Measurements from ENCODE around the gene SH3BGRL2. TPM values are rescaled to one million over a fixed set of nuclear protein-coding genes. Genes with fewer than 3 reads are reported as not detected.
A peak's percentile ranks its signal among the peaks of the same experiment; 100 is the strongest.

Gene SH3BGRL2
- total RNA-seq, 4 donors from 2014 or later: 24.4 to 52.3 (median 33.2) TPM

DNA sequence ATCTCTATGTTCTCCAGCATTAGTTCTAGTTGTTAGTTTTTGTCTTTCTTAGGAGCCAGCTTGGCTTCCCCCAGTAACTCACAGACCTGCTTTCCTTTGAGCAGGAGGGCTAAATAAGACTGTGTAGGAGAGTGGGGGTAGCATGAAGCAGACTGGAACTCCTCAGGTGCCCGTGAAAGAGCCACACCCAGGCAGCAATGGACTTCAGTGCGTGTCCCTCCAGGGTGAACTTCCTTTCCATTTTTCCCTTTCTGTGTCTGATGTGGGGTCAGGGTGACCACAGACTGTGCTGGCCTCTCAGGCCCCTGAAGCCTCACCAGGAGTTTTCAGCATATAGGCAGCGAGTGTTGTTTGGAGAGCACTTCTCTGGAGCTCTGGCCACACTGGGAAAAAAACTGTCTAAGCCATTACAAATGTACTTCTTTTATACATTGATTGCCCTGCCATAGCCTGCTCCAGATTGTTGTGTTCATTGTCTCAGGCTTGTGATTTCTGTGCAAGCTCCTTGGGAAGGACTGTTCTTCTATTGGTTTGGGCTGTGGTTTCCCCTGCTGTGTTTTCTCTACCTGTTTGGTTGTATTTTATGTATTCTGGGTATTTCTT, 55.7 kb downstream of the SH3BGRL2 start:
- H3K9me3 ChIP-seq: no peaks in the 10 kb centered on the region
- no peak for TF ChIP-seq POLR2AphosphoS5 (IDR thresholded peaks at IDR 0.05)
- no peak for TF ChIP-seq POLR2A (IDR thresholded peaks at IDR 0.05)
- no peak for TF ChIP-seq EP300 (IDR thresholded peaks at IDR 0.05)
- TF ChIP-seq, protein P1, sequence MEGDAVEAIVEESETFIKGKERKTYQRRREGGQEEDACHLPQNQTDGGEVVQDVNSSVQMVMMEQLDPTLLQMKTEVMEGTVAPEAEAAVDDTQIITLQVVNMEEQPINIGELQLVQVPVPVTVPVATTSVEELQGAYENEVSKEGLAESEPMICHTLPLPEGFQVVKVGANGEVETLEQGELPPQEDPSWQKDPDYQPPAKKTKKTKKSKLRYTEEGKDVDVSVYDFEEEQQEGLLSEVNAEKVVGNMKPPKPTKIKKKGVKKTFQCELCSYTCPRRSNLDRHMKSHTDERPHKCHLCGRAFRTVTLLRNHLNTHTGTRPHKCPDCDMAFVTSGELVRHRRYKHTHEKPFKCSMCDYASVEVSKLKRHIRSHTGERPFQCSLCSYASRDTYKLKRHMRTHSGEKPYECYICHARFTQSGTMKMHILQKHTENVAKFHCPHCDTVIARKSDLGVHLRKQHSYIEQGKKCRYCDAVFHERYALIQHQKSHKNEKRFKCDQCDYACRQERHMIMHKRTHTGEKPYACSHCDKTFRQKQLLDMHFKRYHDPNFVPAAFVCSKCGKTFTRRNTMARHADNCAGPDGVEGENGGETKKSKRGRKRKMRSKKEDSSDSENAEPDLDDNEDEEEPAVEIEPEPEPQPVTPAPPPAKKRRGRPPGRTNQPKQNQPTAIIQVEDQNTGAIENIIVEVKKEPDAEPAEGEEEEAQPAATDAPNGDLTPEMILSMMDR (IDR thresholded peaks at IDR 0.05): no peak
- WGBS, 2 donors (ENCODE audit: low coverage in 1 of 2): 85% methylated on average over 2 of the region's 3 CpGs
- no peak overlapping the region for H3K27ac ChIP-seq
- H3K4me1 ChIP-seq: peaks cover 0 to 29% (median 4%) of the 10 kb centered on the region in 3 donors
- no peaks in the 10 kb centered on the region for H3K36me3 ChIP-seq
- H3K4me3 ChIP-seq: no peak overlapping the region
- no peaks in the 10 kb centered on the region for H3K27me3 ChIP-seq
- ATAC-seq: peak; percentile 28

DNA sequence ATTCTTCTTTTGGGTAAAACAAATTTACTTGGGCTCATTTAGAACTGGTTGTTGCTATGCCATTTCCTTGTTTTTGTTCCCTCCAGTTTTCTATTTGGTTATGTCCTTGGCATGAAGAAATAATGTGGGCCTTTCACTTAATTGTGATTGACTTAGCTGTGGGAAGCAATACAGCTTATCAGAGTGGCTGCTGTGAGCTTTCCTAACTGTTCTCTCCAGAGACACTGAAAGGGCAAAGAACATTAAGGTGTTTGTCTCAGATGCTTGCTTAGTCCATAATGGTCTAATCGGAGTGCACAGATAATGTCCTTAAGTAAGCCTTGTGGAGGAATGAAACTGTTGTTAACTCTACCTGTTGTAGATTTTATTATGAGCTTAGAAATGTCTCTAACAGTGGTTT, 56.6 kb downstream of the SH3BGRL2 start:
- Histone ChIP-seq H3K36me3 (no peaks in the 10 kb centered on the region), H3K27me3 (no peaks in the 10 kb centered on the region), H3K4me1 (peaks cover 0 to 29% (median 4%) of the 10 kb centered on the region in 3 donors), H3K9me3 (no peaks in the 10 kb centered on the region), H3K4me3 (no peak overlapping the region), H3K27ac (no peak overlapping the region)
- TF ChIP-seq EP300 (IDR thresholded peaks at IDR 0.05): no peak
- TF ChIP-seq, protein P1 (IDR thresholded peaks at IDR 0.05): no peak
- no peak for TF ChIP-seq POLR2AphosphoS5 (IDR thresholded peaks at IDR 0.05)
- no peak for TF ChIP-seq POLR2A (IDR thresholded peaks at IDR 0.05)
- WGBS, 2 donors (ENCODE audit: low coverage in 1 of 2): 50 to 62% methylated on average over 1 of the region's 1 CpG
- ATAC-seq: no peak

DNA sequence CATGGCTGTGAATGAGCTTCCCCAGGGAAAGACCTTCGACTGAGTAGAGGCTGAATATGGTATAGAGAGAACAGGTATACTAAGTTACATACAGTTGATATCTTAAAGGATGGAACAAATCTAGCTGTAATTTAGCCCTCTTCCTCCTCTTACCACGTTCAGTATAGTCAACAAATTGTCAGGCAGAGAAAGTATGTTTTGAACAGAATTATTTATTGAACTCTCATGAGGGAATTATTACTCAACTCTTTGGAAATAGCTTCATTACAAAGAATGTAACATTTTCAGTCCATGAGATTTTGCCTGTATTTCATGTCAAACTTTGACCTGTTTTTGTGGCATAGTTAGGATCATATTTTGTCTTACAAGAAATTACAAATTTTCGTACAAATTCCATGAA, 63.0 kb downstream of the SH3BGRL2 start:
- Histone ChIP-seq H3K9me3 (no peaks in the 10 kb centered on the region), H3K4me1 (no peaks in the 10 kb centered on the region), H3K4me3 (no peak overlapping the region), H3K36me3 (no peaks in the 10 kb centered on the region), H3K27ac (no peak overlapping the region), H3K27me3 (no peaks in the 10 kb centered on the region)
- no peak for TF ChIP-seq POLR2AphosphoS5 (IDR thresholded peaks at IDR 0.05)
- ATAC-seq: no peak
- WGBS, 2 donors (ENCODE audit: low coverage in 1 of 2): 56 to 68% methylated on average over 2 to 3 of the region's 3 CpGs

DNA sequence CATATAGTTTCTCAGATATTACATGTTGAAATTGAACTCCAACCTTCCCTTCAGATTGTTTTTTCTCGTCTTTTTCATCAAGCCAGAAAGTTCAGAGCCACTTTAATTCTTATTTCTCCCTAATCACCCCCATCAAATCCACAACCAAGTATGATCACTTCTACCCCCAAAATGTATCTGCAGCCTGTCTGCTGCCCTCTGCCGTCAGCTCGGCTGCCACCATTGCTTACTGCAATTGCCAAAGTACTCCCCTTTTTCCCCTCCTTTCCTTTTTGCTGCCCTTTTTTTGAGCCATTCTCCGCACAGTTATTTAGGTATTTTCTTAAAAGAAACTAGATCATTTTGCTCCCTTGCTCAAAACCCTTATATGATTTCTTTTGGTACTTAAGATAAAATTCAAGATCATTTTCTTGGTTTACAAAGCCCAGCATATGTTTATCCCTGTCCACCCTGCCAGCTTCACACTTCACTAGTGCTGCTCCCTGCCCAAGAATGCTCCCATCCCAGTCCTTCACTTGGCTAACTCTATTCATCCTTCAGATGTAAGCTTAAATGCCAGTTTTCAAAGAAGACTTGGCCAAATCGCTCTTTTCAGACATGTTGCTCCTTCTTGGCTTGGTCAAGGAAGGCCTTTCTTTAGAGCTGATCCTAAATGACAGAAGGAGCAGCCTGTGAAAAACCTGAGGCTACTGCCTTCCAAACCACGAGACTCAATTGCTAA, 63.7 kb downstream of the SH3BGRL2 start:
- no peaks in the 10 kb centered on the region for H3K4me1 ChIP-seq
- H3K27me3 ChIP-seq: no peaks in the 10 kb centered on the region
- H3K9me3 ChIP-seq: no peaks in the 10 kb centered on the region
- H3K27ac ChIP-seq: no peak overlapping the region
- no peak overlapping the region for H3K4me3 ChIP-seq
- no peak for TF ChIP-seq EP300 (IDR thresholded peaks at IDR 0.05)
- TF ChIP-seq, protein P1 (IDR thresholded peaks at IDR 0.05): no peak
- no peak for TF ChIP-seq POLR2AphosphoS5 (IDR thresholded peaks at IDR 0.05)
- TF ChIP-seq POLR2A (IDR thresholded peaks at IDR 0.05): no peak
- no peak for ATAC-seq
- peaks cover 0 to 4% of the 10 kb centered on the region in 2 donors for H3K36me3 ChIP-seq
- WGBS, 2 donors (ENCODE audit: low coverage in 1 of 2): 83 to 87% methylated on average over 2 to 4 of the region's 6 CpGs

- Histone ChIP-seq H3K4me3 (no peak overlapping the region), H3K4me1 (no peaks in the 10 kb centered on the region), H3K27me3 (no peaks in the 10 kb centered on the region), H3K9me3 (no peaks in the 10 kb centered on the region), H3K27ac (no peak overlapping the region), H3K36me3 (peaks cover 0 to 7% of the 10 kb centered on the region in 2 donors)
- TF ChIP-seq POLR2A (IDR thresholded peaks at IDR 0.05) (no peak), POLR2AphosphoS5 (IDR thresholded peaks at IDR 0.05) (no peak), EP300 (IDR thresholded peaks at IDR 0.05) (no peak)
- TF ChIP-seq, protein P1 (IDR thresholded peaks at IDR 0.05): no peak
- 80 to 98% methylated on average over 4 of the region's 4 CpGs for WGBS, 2 donors (ENCODE audit: low coverage in 1 of 2)
- ATAC-seq: no peak
These were observed 66.3 kb downstream of the SH3BGRL2 start for GRCh38 chr6:79697430-79697829.

Measured in gastroesophageal sphincter (tissue), 4 donors.